Nephron (organoid): Measurements from ENCODE around the gene ELMOD3.

ENCODE experiments used
- H3K27ac Mint-ChIP-seq, 3 experiments: 2 replicates each; pipeline ENCODE4 v1.8.0; 2020; ENCODE audit warnings: mixed read lengths in 3 of 3, mild to moderate bottlenecking in 2 of 3, moderate library complexity in 1 of 3
- H3K27me3 Mint-ChIP-seq: 2 replicates; pipeline ENCODE4 v1.8.0; 2021; ENCODE audit warnings: low read depth, mild to moderate bottlenecking, moderate library complexity, mixed read lengths
- H3K36me3 Mint-ChIP-seq: 2 replicates; pipeline ENCODE4 v1.8.0; 2020; ENCODE audit warnings: low read depth, mixed read lengths
- H3K4me1 Mint-ChIP-seq: 2 replicates; pipeline ENCODE4 v1.8.0; 2020; ENCODE audit warnings: mixed read lengths
- H3K4me3 Mint-ChIP-seq, 3 experiments: 2 replicates each; pipeline ENCODE4 v1.8.0; 2020; ENCODE audit warnings: mild to moderate bottlenecking in 3 of 3, mixed read lengths in 3 of 3, moderate library complexity in 2 of 3
- H3K9me3 Mint-ChIP-seq: 2 replicates; pipeline ENCODE4 v1.8.0; 2020; ENCODE audit warnings: mixed read lengths
- CTCF ChIP-seq, 3 experiments: fragments of 200-600 bp; sonication (generic); IDR thresholded peaks; one replicate each; pipeline ENCODE4 v1.5.0; 2021; ENCODE audit warnings: antibody characterized with exemption in 3 of 3; ENCODE audit not compliant: unreplicated experiment in 3 of 3

Gene ELMOD3

GRCh38 chr2:85414761-85415553, 60.4 kb downstream of the ELMOD3 start:
- no peaks in the 10 kb centered on the region for H3K27me3 Mint-ChIP-seq
- peak overlapping the region in 2 of 3 experiments; percentile 29 to 73 for H3K27ac Mint-ChIP-seq
- H3K4me3 Mint-ChIP-seq, result peak overlapping the region; percentile 47 to 95 (median 64)
- peaks cover 29% of the 10 kb centered on the region for H3K4me1 Mint-ChIP-seq
- H3K9me3 Mint-ChIP-seq, result no peaks in the 10 kb centered on the region
- TF ChIP-seq CTCF (IDR thresholded peaks at IDR 0.05; ENCODE audit: unreplicated experiment in 3 of 3), result no peak
- no peaks in the 10 kb centered on the region for H3K36me3 Mint-ChIP-seq

- H3K9me3 Mint-ChIP-seq, result no peaks in the 10 kb centered on the region
- H3K27ac Mint-ChIP-seq, result peak overlapping the region in 2 of 3 experiments; percentile 29 to 73
- no peaks in the 10 kb centered on the region for H3K36me3 Mint-ChIP-seq
- H3K27me3 Mint-ChIP-seq, result no peaks in the 10 kb centered on the region
- peaks cover 34% of the 10 kb centered on the region for H3K4me1 Mint-ChIP-seq
- no peak for TF ChIP-seq CTCF (IDR thresholded peaks at IDR 0.05; ENCODE audit: unreplicated experiment in 3 of 3)
- H3K4me3 Mint-ChIP-seq, result peak overlapping the region in 2 of 3 experiments; percentile 64 to 95
Measured at GRCh38 chr2:85415980-85416650, 61.5 kb downstream of the ELMOD3 start.

GRCh38 chr2:85418132-85419008, 63.8 kb downstream of the ELMOD3 start, which contains the start of gene SH2D6:
TSS of gene SH2D6 (plus strand) at chr2:85418714. CDS start at chr2:85429466, 10,752 bp downstream.
- Mint-ChIP-seq H3K9me3 (no peaks in the 10 kb centered on the region), H3K27ac (peak within 1 kb of the TSS; percentile 98 to 100 (median 99)), H3K4me1 (peaks cover 37% of the 10 kb centered on the region), H3K36me3 (no peaks in the 10 kb centered on the region), H3K4me3 (peak within 1 kb of the TSS; percentile 94 to 96 (median 95)), H3K27me3 (no peaks in the 10 kb centered on the region)
- no peak for TF ChIP-seq CTCF (IDR thresholded peaks at IDR 0.05; ENCODE audit: unreplicated experiment in 3 of 3)

GRCh38 chr2:85419009-85419675, 64.6 kb downstream of the ELMOD3 start:
- TF ChIP-seq CTCF (IDR thresholded peaks at IDR 0.05; ENCODE audit: unreplicated experiment in 3 of 3), result no peak
- Mint-ChIP-seq H3K9me3 (no peaks in the 10 kb centered on the region), H3K4me3 (peak overlapping the region; percentile 94 to 96 (median 95)), H3K27me3 (no peaks in the 10 kb centered on the region), H3K36me3 (no peaks in the 10 kb centered on the region), H3K4me1 (peaks cover 41% of the 10 kb centered on the region), H3K27ac (peak overlapping the region; percentile 98 to 100 (median 99))

GRCh38 chr2:85420536-85421259, 66.1 kb downstream of the ELMOD3 start:
- TF ChIP-seq CTCF (IDR thresholded peaks at IDR 0.05; ENCODE audit: unreplicated experiment in 3 of 3), result peak; percentile 99 to 100 (median 99)
- peak overlapping the region; percentile 94 to 98 (median 97) for H3K27ac Mint-ChIP-seq
- H3K27me3 Mint-ChIP-seq, result no peaks in the 10 kb centered on the region
- H3K4me1 Mint-ChIP-seq, result peaks cover 37% of the 10 kb centered on the region
- peak overlapping the region; percentile 77 to 96 (median 95) for H3K4me3 Mint-ChIP-seq
- no peaks in the 10 kb centered on the region for H3K9me3 Mint-ChIP-seq
- no peaks in the 10 kb centered on the region for H3K36me3 Mint-ChIP-seq
